Caki2 (cell line): ENCODE data around the gene ATP11B. TPM values are rescaled to one million over a fixed set of nuclear protein-coding genes. Genes with fewer than 3 reads are reported as not detected.
A peak's percentile ranks its signal among the peaks of the same experiment; 100 is the strongest.

Source experiments
- DNase-seq: peaks from one replicate; pipeline ENCODE4 v3.0.0-alpha.2; 2015; ENCODE audit warnings: low read depth
- in situ Hi-C: cut with HindIII; loops from 2 replicates; pipeline ENCODE4 v1.10.0; 2016; ENCODE audit warnings: low sequenced_read_pairs, low pct_unique_long_range_greater_than_20kb, mixed read lengths
- total RNA-seq: library from RNA; depleted of rRNA; stranded (reverse); fragments of >200 nt; shearing (Covaris generic); gene quantifications from 2 replicates; pipeline ENCODE4 v1.2.3, GENCODE V29; 2014; ENCODE audit warnings: low replicate concordance

Gene ATP11B
- total RNA-seq, 1 experiment from 2014 or later: 40.8 TPM

DNA sequence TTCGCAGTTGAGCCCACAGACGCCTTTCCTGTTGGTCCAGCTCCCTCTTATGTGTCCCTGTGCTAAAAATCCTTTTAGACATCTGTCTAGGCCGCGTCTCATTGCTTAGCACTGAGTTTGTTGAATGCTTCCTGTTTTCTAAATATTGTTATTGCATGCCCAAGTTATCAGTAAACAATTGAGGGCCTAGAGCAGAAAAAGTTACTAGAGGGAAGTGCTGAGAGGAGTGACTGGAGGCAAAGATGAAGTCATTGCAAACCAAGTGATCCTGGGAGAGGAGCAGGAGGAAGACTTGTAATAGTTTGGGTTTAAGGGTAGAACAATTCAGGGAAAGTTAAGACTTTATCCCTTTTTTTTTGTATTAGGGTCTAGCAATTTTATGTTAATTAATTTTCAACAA, 98.9 kb downstream of the ATP11B start:
- DNase-seq: no peak
- in situ Hi-C loops: no loop called here

DNA sequence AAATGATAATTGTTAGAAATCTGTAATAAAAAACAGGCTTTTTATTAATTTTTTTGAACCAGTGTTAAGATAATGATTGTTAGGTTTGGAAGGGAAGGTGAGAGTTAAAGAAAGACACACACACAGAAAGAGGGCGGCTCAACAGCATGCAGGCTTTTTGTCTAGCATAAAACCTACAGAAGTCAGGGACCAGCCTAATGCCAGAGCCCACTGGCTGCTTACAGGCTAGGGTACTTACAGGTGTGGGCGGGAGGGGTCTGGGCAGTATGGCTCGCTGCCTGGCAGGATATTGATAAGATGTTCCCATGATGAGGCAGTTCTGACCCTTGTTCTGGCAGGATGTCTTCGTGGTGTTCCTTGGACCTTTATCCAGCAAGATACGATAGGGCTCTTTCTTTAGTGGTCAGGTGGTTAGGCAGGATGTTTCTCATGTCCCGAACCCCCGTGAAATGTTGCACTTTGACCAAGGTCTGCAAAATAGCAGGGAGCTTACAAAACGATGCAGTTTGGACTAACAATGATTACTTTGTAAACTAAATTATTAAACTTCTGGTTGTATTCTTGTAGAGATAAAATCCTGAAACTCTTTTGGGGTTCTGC, 102.3 kb downstream of the ATP11B start:
- in situ Hi-C loops: no loop called here
- no peak for DNase-seq

GRCh38 chr3:182896553-182896952, 103.2 kb downstream of the ATP11B start:
- in situ Hi-C loops: no loop called here
- no peak for DNase-seq

DNA sequence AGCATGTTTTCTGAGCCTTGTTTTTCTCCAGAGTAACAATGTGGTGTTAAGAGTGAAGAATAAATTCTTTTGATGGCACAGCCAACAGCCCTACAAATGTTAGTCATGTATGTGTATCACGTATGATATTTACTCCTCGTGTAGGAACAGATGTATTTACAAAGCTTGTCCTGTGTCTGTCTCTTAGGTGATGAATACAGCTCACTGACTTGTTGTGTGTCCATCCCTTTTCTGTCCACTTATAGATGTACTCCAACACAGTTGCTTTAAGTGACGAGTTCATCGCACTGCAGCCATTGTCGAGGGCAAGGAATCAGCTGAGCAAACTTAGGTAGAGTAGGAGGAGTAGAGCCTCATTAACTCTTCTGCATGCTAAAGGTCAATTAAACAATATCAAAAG, 108.9 kb downstream of the ATP11B start:
- in situ Hi-C loops: no loop called here
- DNase-seq: no peak

GRCh38 chr3:182904164-182904563, 110.9 kb downstream of the ATP11B start:
- no peak for DNase-seq
- in situ Hi-C loops: no loop called here

GRCh38 chr3:182905623-182906022, 112.3 kb downstream of the ATP11B start:
- in situ Hi-C loops: no loop called here
- no peak for DNase-seq

GRCh38 chr3:182906036-182906435, 112.7 kb downstream of the ATP11B start:
- DNase-seq: no peak
- in situ Hi-C loops: no loop called here

DNA sequence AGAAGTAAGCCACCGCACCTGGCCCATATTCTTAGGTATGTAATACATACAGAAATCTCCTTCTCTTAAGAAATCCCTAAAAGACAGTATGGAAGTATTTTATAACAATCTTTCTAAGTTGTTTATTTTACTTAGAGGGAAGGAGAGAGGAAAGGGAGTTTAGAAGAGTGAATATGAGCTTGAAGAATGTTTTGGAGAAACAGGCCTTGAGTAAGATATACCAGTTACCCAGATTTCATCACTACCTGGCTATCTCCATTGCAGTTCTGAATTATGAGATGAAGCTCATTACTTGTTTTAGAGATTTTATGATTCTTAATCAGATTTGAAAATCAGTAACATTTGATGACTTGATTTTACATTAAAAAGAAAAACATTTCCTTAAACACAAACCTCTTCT, 115.2 kb downstream of the ATP11B start:
- in situ Hi-C loops: no loop called here
- no peak for DNase-seq

- in situ Hi-C loops: no loop called here
- DNase-seq: peak; percentile 63
Measured at GRCh38 chr3:182909318-182910040, 116.2 kb downstream of the ATP11B start.

GRCh38 chr3:182910936-182911781, 117.9 kb downstream of the ATP11B start:
- in situ Hi-C loops: no loop called here
- DNase-seq: peak; percentile 10

DNA sequence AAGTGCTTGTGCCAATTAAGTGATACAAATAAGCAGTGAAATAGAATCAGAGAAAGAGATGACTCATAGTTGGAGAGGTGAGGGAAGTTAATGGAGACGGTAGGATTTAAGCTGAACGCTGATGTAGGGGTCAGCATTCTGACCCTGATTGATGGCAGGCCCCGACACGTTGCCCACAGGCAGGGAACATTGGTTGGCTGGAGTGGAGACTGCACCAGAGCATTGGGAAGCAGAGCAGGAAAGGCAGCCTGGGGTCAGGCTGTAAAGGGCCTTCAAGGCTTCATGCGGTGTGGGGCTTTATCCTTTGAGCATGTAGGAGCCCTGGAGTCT, 118.4 kb downstream of the ATP11B start:
- peak; percentile 29 for DNase-seq
- in situ Hi-C loops: no loop called here

GRCh38 chr3:182912474-182912873, 119.2 kb downstream of the ATP11B start:
- no peak for DNase-seq
- in situ Hi-C loops: no loop called here

- in situ Hi-C loops: no loop called here
- no peak for DNase-seq
Measured at GRCh38 chr3:182913889-182914288, 120.6 kb downstream of the ATP11B start.

DNA sequence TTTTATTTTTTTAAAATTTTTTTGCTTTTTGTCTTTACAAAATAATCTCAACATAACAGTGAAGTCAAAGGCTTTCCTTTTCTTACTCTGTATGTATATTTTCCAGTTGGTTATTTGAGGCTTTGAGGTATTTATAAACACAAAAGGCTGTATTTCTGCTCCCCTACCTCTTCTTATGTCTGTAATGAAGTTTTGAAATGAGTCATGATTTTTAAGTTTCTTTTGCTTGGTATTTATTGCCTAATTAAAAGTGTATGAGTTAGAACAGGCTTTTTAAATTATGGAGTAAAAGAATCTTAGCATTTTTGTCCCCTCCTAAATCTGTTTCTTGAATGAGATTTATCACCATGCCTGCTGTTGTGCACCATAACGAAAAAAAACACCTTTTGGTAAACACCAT, 121.0 kb downstream of the ATP11B start:
- no peak for DNase-seq
- in situ Hi-C loops: no loop called here

DNA sequence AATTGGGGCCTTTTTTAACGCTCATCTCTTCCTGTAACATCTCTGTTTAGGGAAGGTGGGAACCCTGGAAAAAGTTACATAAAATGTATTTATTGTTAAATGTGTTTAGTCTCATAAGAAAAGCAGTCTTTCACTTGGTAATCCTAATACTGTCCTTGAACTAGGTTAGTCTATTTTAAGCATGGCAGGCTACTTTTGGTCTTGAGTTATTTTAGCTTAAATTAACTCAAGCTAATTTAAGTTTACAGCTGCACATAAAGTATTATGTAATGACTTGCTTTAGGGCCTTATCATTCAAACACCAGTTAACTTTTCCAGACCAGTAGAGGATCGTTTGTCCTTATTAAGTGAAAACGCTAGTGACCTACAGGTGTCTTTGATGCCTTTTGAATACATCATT, 123.8 kb downstream of the ATP11B start:
- in situ Hi-C loops: no loop called here
- DNase-seq: no peak

DNA sequence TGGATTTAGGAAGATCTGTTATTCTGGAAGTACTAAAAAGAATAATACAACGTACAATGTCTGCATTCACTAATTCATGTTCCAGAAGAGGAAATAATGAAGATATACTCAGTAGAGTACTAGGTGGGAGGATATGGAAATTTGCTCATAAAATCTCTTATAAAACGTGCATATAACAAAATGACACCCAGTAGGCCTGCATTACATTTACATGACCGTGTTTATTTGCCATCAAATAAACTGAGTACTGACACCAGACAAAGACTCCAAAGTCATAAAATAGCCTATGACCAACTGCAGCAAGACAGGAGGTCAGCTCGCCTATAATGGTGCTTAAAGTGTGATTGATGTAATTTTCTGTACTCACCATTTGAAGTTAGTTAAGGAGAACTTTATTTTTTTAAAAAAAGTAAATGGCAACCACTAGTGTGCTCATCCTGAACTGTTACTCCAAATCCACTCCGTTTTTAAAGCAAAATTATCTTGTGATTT, 126.6 kb downstream of the ATP11B start:
- DNase-seq: no peak
- in situ Hi-C loops: no loop called here

GRCh38 chr3:182920515-182921084, 127.3 kb downstream of the ATP11B start:
- DNase-seq: peak; percentile 50
- in situ Hi-C loops: no loop called here

GRCh38 chr3:182921665-182922355, 128.5 kb downstream of the ATP11B start:
- in situ Hi-C loops: no loop called here
- no peak for DNase-seq
